ENCODE results near the gene CCDC87. TPM values are rescaled to one million over a fixed set of nuclear protein-coding genes. Genes with fewer than 3 reads are reported as not detected.

Gene CCDC87
- total RNA-seq, 1 experiment from 2014 or later: 2.0 TPM

DNA sequence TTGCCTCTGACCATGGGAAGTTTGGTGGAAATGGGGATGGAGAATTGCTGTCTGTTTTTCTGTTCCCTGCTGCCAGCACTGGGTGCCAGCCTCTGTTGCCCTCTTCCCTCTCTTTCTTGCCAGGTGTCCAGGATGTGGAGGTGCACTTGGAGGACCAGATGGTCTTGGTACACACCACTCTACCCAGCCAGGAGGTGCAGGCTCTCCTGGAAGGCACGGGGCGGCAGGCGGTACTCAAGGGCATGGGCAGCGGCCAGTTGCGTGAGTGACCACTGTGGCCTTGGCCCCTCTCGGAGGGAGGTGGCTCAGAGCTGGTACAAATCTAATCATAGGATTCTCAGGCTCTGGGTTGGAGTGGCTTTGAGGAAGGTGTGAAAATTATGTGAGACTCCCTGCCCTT, 6.1 kb upstream of the CCDC87 start:
- ATAC-seq (no peak), DNase-seq (ENCODE audit: low read depth, low spot score) (no peak)
- H3K36me3 ChIP-seq (ENCODE audit: control insufficient read depth, insufficient read depth, low read length): no peaks in the 10 kb centered on the region; the same call in 1 of the 2 replicates
- TF ChIP-seq SIN3A (IDR thresholded peaks at IDR 0.05; ENCODE audit: borderline replicate concordance, insufficient read depth, low read depth, low read length): no peak
- TF ChIP-seq, protein P1, sequence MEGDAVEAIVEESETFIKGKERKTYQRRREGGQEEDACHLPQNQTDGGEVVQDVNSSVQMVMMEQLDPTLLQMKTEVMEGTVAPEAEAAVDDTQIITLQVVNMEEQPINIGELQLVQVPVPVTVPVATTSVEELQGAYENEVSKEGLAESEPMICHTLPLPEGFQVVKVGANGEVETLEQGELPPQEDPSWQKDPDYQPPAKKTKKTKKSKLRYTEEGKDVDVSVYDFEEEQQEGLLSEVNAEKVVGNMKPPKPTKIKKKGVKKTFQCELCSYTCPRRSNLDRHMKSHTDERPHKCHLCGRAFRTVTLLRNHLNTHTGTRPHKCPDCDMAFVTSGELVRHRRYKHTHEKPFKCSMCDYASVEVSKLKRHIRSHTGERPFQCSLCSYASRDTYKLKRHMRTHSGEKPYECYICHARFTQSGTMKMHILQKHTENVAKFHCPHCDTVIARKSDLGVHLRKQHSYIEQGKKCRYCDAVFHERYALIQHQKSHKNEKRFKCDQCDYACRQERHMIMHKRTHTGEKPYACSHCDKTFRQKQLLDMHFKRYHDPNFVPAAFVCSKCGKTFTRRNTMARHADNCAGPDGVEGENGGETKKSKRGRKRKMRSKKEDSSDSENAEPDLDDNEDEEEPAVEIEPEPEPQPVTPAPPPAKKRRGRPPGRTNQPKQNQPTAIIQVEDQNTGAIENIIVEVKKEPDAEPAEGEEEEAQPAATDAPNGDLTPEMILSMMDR (IDR thresholded peaks at IDR 0.05): no peak
- TF ChIP-seq, protein P2, sequence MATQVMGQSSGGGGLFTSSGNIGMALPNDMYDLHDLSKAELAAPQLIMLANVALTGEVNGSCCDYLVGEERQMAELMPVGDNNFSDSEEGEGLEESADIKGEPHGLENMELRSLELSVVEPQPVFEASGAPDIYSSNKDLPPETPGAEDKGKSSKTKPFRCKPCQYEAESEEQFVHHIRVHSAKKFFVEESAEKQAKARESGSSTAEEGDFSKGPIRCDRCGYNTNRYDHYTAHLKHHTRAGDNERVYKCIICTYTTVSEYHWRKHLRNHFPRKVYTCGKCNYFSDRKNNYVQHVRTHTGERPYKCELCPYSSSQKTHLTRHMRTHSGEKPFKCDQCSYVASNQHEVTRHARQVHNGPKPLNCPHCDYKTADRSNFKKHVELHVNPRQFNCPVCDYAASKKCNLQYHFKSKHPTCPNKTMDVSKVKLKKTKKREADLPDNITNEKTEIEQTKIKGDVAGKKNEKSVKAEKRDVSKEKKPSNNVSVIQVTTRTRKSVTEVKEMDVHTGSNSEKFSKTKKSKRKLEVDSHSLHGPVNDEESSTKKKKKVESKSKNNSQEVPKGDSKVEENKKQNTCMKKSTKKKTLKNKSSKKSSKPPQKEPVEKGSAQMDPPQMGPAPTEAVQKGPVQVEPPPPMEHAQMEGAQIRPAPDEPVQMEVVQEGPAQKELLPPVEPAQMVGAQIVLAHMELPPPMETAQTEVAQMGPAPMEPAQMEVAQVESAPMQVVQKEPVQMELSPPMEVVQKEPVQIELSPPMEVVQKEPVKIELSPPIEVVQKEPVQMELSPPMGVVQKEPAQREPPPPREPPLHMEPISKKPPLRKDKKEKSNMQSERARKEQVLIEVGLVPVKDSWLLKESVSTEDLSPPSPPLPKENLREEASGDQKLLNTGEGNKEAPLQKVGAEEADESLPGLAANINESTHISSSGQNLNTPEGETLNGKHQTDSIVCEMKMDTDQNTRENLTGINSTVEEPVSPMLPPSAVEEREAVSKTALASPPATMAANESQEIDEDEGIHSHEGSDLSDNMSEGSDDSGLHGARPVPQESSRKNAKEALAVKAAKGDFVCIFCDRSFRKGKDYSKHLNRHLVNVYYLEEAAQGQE (IDR thresholded peaks at IDR 0.05; ENCODE audit: insufficient read depth in 1 of 2, low read depth in 2 of 2, low read length in 1 of 2): no peak
- no peak for TF ChIP-seq POLR2AphosphoS5 (IDR thresholded peaks at IDR 0.05; ENCODE audit: low read depth, low read length)
- no peak for TF ChIP-seq TCF7L2 (IDR thresholded peaks at IDR 0.05; ENCODE audit: low read depth, low read length)
- BruUV-seq (replicated peaks): no TSS peak
- ChIA-PET CTCF (no interaction called here), POLR2A (no interaction called here)
- no peak overlapping the region for H3K4me3 ChIP-seq (ENCODE audit: low read depth in 2 of 2, low read length in 2 of 2)
- intact Hi-C loops (cut with micrococcal nuclease; ENCODE audit: unreplicated experiment): no loop called here
- peaks cover 4% of the 10 kb centered on the region for H3K4me1 ChIP-seq (ENCODE audit: control insufficient read depth, insufficient read depth, low read length)
- no peak overlapping the region for H3K27ac ChIP-seq (ENCODE audit: low read length)
- in situ Hi-C loops (cut with HindIII; ENCODE audit: low pct_unique_long_range_greater_than_20kb, low sequenced_read_pairs): no loop called here
- no peaks in the 10 kb centered on the region for H3K9me3 ChIP-seq (ENCODE audit: control insufficient read depth, insufficient read depth, low read depth, low read length)
- H3K27me3 ChIP-seq (ENCODE audit: control insufficient read depth, insufficient read depth, low read length): no peaks in the 10 kb centered on the region

DNA sequence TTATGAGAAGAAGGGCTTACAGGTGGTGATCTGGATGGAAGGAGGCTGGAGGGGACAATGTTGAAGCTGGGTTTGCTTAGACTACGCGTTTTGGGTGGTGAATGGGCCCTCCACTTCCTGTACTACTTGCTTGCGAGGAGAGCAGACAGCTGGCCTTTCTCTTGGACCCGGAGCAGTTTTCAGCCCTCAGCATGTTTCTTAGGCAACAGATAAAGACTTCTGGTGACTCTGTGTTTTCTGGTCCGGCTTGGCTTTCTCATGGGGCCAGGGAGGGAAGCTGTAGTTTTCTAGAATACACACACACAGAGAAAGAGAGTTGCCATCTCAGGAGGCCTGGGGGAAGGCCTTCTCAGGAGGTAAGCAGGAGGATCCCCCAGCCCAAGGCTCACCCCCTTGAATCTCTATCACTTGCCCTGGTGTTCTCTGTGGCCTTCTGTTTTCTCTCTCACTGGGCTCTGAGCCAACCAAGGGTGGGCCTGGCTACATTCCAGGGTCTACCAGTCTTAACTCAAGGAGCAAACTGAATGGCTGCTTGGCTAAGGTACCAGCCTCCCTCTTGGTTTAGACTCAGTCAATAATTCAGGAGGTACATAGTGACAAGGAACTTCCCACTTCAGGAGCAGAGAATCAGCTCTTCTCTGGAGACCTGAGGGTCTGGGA, 2.5 kb upstream of the CCDC87 start:
- intact Hi-C loops (cut with micrococcal nuclease; ENCODE audit: unreplicated experiment) (no loop called here), in situ Hi-C loops (cut with HindIII; ENCODE audit: low pct_unique_long_range_greater_than_20kb, low sequenced_read_pairs) (no loop called here)
- Histone ChIP-seq H3K27me3 (ENCODE audit: control insufficient read depth, insufficient read depth, low read length) (no peaks in the 10 kb centered on the region), H3K36me3 (ENCODE audit: control insufficient read depth, insufficient read depth, low read length) (no peaks in the 10 kb centered on the region; the same call in 1 of the 2 replicates), H3K27ac (ENCODE audit: low read length) (no peak overlapping the region), H3K4me1 (ENCODE audit: control insufficient read depth, insufficient read depth, low read length) (peaks cover 8% of the 10 kb centered on the region), H3K4me3 (ENCODE audit: low read depth in 2 of 2, low read length in 2 of 2) (no peak overlapping the region), H3K9me3 (ENCODE audit: control insufficient read depth, insufficient read depth, low read depth, low read length) (no peaks in the 10 kb centered on the region; the same call in 1 of the 2 replicates)
- no peak for TF ChIP-seq TCF7L2 (IDR thresholded peaks at IDR 0.05; ENCODE audit: low read depth, low read length)
- TF ChIP-seq, protein P2 (IDR thresholded peaks at IDR 0.05; ENCODE audit: insufficient read depth in 1 of 2, low read depth in 2 of 2, low read length in 1 of 2): no peak
- TF ChIP-seq, protein P1 (IDR thresholded peaks at IDR 0.05): no peak
- TF ChIP-seq SIN3A (IDR thresholded peaks at IDR 0.05; ENCODE audit: borderline replicate concordance, insufficient read depth, low read depth, low read length): no peak
- TF ChIP-seq POLR2AphosphoS5 (IDR thresholded peaks at IDR 0.05; ENCODE audit: low read depth, low read length): no peak
- POLR2A ChIA-PET: interaction anchor here (1.2 kb wide), 1 partner anchor 26 kb away, joined by 5 read pairs; no protein-coding TSS in a partner anchor
- CTCF ChIA-PET: no interaction called here
- ATAC-seq: no peak
- no TSS peak for BruUV-seq (replicated peaks)
- no peak for DNase-seq (ENCODE audit: low read depth, low spot score)

Measured in Panc1 (cell line).